ENCODE measurements around the gene THAP7.

Gene THAP7

GRCh38 chr22:21003782-21004181, 1.9 kb upstream of the THAP7 start:
- Histone ChIP-seq H3K9ac (ENCODE audit: insufficient read length, low read depth) (no peak overlapping the region), H3K4me3 (ENCODE audit: insufficient read length, low read depth) (no peak overlapping the region), H3K36me3 (ENCODE audit: insufficient read depth, insufficient read length, low read length) (peaks cover 22% of the 10 kb centered on the region), H3K27me3 (ENCODE audit: insufficient read depth, insufficient read length) (no peaks in the 10 kb centered on the region), H3K4me1 (ENCODE audit: insufficient read depth, insufficient read length) (peaks cover 2% of the 10 kb centered on the region), H3K9me3 (ENCODE audit: insufficient read depth, low read length) (no peaks in the 10 kb centered on the region)
- TF ChIP-seq ZNF274 (IDR thresholded peaks at IDR 0.05; ENCODE audit: low read depth, low read length) = no peak
- TF ChIP-seq YY1 (IDR thresholded peaks at IDR 0.05; ENCODE audit: insufficient read depth, insufficient read length) = no peak
- no peak for TF ChIP-seq SUZ12 (IDR thresholded peaks at IDR 0.05; ENCODE audit: extremely low read depth, insufficient read depth, insufficient read length)
- DNase-seq (ENCODE audit: low read depth, low spot score) = no peak

GRCh38 chr22:21000987-21001600, 824 bp downstream of the THAP7 start:
- H3K9ac ChIP-seq (ENCODE audit: insufficient read length, low read depth) = peak overlapping the region; percentile 95

GRCh38 chr22:21000207-21000986, 1.5 kb downstream of the THAP7 start:
- Histone ChIP-seq H3K9ac (ENCODE audit: insufficient read length, low read depth) (peak overlapping the region; percentile 95), H3K9me3 (ENCODE audit: insufficient read depth, low read length) (no peaks in the 10 kb centered on the region), H3K27me3 (ENCODE audit: insufficient read depth, insufficient read length) (no peaks in the 10 kb centered on the region), H3K4me1 (ENCODE audit: insufficient read depth, insufficient read length) (peaks cover 2% of the 10 kb centered on the region), H3K36me3 (ENCODE audit: insufficient read depth, insufficient read length, low read length) (peaks cover 52% of the 10 kb centered on the region), H3K4me3 (ENCODE audit: insufficient read length, low read depth) (peak overlapping the region; percentile 76)
- DNase-seq (ENCODE audit: low read depth, low spot score) = no peak
- TF ChIP-seq YY1 (IDR thresholded peaks at IDR 0.05; ENCODE audit: insufficient read depth, insufficient read length) (no peak), SUZ12 (IDR thresholded peaks at IDR 0.05; ENCODE audit: extremely low read depth, insufficient read depth, insufficient read length) (no peak), ZNF274 (IDR thresholded peaks at IDR 0.05; ENCODE audit: low read depth, low read length) (no peak)

More at GRCh38 chr22:21000987-21001600, 824 bp downstream of the THAP7 start:
- no peak for TF ChIP-seq SUZ12 (IDR thresholded peaks at IDR 0.05; ENCODE audit: extremely low read depth, insufficient read depth, insufficient read length)
- TF ChIP-seq YY1 (IDR thresholded peaks at IDR 0.05; ENCODE audit: insufficient read depth, insufficient read length) = no peak
- no peak for TF ChIP-seq ZNF274 (IDR thresholded peaks at IDR 0.05; ENCODE audit: low read depth, low read length)
- H3K4me1 ChIP-seq (ENCODE audit: insufficient read depth, insufficient read length) = peaks cover 2% of the 10 kb centered on the region
- H3K9me3 ChIP-seq (ENCODE audit: insufficient read depth, low read length) = no peaks in the 10 kb centered on the region
- no peaks in the 10 kb centered on the region for H3K27me3 ChIP-seq (ENCODE audit: insufficient read depth, insufficient read length)
- no peak for DNase-seq (ENCODE audit: low read depth, low spot score)
- H3K36me3 ChIP-seq (ENCODE audit: insufficient read depth, insufficient read length, low read length) = peaks cover 46% of the 10 kb centered on the region
- peak overlapping the region; percentile 76 for H3K4me3 ChIP-seq (ENCODE audit: insufficient read length, low read depth)

GRCh38 chr22:20999350-21000206, 2.3 kb downstream of the THAP7 start:
- no peak for DNase-seq (ENCODE audit: low read depth, low spot score)
- Histone ChIP-seq H3K4me1 (ENCODE audit: insufficient read depth, insufficient read length) (peaks cover 2% of the 10 kb centered on the region), H3K9me3 (ENCODE audit: insufficient read depth, low read length) (no peaks in the 10 kb centered on the region), H3K9ac (ENCODE audit: insufficient read length, low read depth) (no peak overlapping the region), H3K4me3 (ENCODE audit: insufficient read length, low read depth) (no peak overlapping the region), H3K27me3 (ENCODE audit: insufficient read depth, insufficient read length) (no peaks in the 10 kb centered on the region), H3K36me3 (ENCODE audit: insufficient read depth, insufficient read length, low read length) (peaks cover 60% of the 10 kb centered on the region)
- no peak for TF ChIP-seq ZNF274 (IDR thresholded peaks at IDR 0.05; ENCODE audit: low read depth, low read length)
- no peak for TF ChIP-seq SUZ12 (IDR thresholded peaks at IDR 0.05; ENCODE audit: extremely low read depth, insufficient read depth, insufficient read length)
- TF ChIP-seq YY1 (IDR thresholded peaks at IDR 0.05; ENCODE audit: insufficient read depth, insufficient read length) = no peak

DNA sequence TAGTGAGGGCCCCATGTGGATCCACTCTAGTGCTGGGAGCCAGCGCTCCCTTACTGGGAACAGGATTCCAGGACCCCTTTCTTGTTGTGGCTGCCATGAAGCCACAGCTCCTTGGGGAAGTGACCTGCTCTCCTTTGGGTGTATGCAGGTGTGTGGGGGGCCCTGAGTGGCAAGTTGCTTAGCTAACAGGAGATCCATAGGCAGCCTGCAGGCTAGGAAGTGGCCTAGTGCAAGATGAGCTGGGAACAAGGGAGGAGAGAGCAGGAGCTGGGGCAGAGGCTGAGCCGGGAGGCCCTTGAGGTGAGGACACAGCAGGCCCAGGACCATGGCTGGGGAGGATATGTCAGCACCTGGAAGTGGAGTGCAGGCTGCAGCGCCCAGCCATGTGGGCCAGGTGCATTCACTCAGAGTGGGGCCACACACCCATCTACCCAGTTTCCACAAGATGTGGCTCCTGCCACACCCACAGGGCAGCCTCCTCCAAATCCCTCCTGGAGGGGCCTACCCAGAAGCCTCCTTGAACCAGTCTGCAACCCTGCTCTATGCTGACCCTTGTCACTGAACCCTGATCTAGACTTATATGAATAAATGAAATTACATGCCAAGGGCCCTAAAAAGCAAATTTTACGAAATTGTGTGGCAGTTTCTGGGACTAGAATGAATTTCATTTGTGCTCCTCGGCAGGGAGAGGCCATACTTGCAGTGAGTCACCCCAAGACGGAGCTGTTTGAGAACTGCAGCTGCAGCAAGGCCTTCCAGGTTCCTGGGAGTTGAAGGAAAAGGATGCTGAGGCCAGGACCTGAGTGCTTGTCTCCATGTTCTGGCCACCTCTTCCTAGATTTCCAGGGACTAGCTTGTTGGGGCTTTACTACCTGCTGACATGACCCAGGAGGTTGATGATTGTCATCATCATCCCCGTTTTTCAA, 3.2 kb downstream of the THAP7 start:
- Histone ChIP-seq H3K9ac (ENCODE audit: insufficient read length, low read depth) (no peak overlapping the region), H3K27me3 (ENCODE audit: insufficient read depth, insufficient read length) (no peaks in the 10 kb centered on the region), H3K9me3 (ENCODE audit: insufficient read depth, low read length) (no peaks in the 10 kb centered on the region), H3K4me1 (ENCODE audit: insufficient read depth, insufficient read length) (peaks cover 2% of the 10 kb centered on the region), H3K4me3 (ENCODE audit: insufficient read length, low read depth) (no peak overlapping the region), H3K36me3 (ENCODE audit: insufficient read depth, insufficient read length, low read length) (peaks cover 69% of the 10 kb centered on the region)
- TF ChIP-seq ZNF274 (IDR thresholded peaks at IDR 0.05; ENCODE audit: low read depth, low read length) = no peak
- no peak for TF ChIP-seq YY1 (IDR thresholded peaks at IDR 0.05; ENCODE audit: insufficient read depth, insufficient read length)
- no peak for TF ChIP-seq SUZ12 (IDR thresholded peaks at IDR 0.05; ENCODE audit: extremely low read depth, insufficient read depth, insufficient read length)
- no peak for DNase-seq (ENCODE audit: low read depth, low spot score)

DNA sequence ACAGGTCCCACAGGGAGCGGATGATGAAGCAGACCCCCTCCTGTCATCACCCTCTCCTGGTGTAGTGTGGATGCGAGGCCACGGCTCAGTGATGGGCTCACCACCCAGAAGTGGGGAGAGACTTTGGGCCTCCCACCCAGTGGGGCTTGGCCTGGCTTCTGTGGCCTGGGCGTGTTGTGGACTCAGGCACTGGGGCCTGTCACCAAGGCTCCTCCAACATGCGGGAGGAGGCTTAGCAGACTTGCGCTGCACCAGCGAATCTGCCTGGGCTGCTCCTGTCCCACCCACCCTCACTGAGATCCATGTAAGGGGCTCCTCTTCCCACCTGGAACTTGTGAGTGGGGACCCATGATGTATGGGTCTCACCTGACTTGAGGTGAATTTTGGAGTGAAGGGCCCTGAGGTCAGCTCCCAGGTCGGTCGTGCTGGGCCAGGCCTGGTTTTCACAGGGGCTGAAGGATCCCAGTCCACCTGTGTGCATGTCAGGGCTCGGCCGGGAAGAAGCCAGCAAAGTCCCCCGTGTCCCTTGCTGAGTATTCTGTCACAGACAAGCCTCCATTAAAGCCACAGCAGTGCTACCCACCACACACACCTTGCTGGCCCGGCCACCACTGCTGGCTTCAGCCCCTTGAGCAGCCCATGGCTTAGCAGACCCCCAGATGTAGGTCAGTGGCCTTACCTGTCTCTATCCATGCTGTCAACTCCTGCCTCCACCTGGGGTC, 4.2 kb downstream of the THAP7 start:
- Histone ChIP-seq H3K27me3 (ENCODE audit: insufficient read depth, insufficient read length) (no peaks in the 10 kb centered on the region), H3K9ac (ENCODE audit: insufficient read length, low read depth) (no peak overlapping the region), H3K4me1 (ENCODE audit: insufficient read depth, insufficient read length) (peaks cover 2% of the 10 kb centered on the region), H3K9me3 (ENCODE audit: insufficient read depth, low read length) (no peaks in the 10 kb centered on the region), H3K36me3 (ENCODE audit: insufficient read depth, insufficient read length, low read length) (peaks cover 79% of the 10 kb centered on the region), H3K4me3 (ENCODE audit: insufficient read length, low read depth) (no peak overlapping the region)
- DNase-seq (ENCODE audit: low read depth, low spot score) = no peak
- TF ChIP-seq YY1 (IDR thresholded peaks at IDR 0.05; ENCODE audit: insufficient read depth, insufficient read length) = no peak
- TF ChIP-seq ZNF274 (IDR thresholded peaks at IDR 0.05; ENCODE audit: low read depth, low read length) = no peak
- no peak for TF ChIP-seq SUZ12 (IDR thresholded peaks at IDR 0.05; ENCODE audit: extremely low read depth, insufficient read depth, insufficient read length)
